Measurements from ENCODE around the gene CCDC28A. TPM values are rescaled to one million over a fixed set of nuclear protein-coding genes. Genes with fewer than 3 reads are reported as not detected.

The CCDC28A gene
- total RNA-seq, 2 experiments from 2014 or later: 11.0 to 20.9 TPM

- Histone ChIP-seq H4K20me1 (ENCODE audit: insufficient read depth, low read length) (no peaks in the 10 kb centered on the region), H3K4me3 (ENCODE audit: low read depth, low read length, poor library complexity, severe bottlenecking) (no peak overlapping the region), H3K79me2 (ENCODE audit: insufficient read depth, low read depth, low read length) (no peaks in the 10 kb centered on the region), H2AFZ (ENCODE audit: low read length) (no peak overlapping the region), H3K9me3 (ENCODE audit: low read length) (no peaks in the 10 kb centered on the region), H3K9me2 (ENCODE audit: insufficient read depth, low read length) (no peaks in the 10 kb centered on the region), H3K4me2 (ENCODE audit: low read length) (no peak overlapping the region), H3K36me3 (ENCODE audit: insufficient read depth, low read length) (peaks cover 11% of the 10 kb centered on the region), H3K4me1 (ENCODE audit: insufficient read depth, low read length, poor library complexity, severe bottlenecking) (no peaks in the 10 kb centered on the region), H3K27ac (ENCODE audit: low read depth, low read length, poor library complexity, severe bottlenecking) (no peak overlapping the region)
- ChIA-PET POLR2A (no interaction called here), CTCF (ENCODE audit: unreplicated experiment) (no interaction called here)
- no peak for DNase-seq (ENCODE audit: low spot score)
- intact Hi-C loops (cut with micrococcal nuclease; ENCODE audit: unreplicated experiment): no loop called here
- TF ChIP-seq CTCF (conservative IDR thresholded peaks at IDR 0.05; ENCODE audit: low read length): no peak
- no peak for TF ChIP-seq EZH2phosphoT487 (IDR thresholded peaks at IDR 0.05; ENCODE audit: borderline replicate concordance, low read depth, low read length)
- no TSS peak for BruUV-seq (replicated peaks)
Measured at GRCh38 chr6:138785980-138786379, 12.4 kb downstream of the CCDC28A start.

GRCh38 chr6:138787138-138787537, 13.6 kb downstream of the CCDC28A start:
- no peak for DNase-seq (ENCODE audit: low spot score)
- no peaks in the 10 kb centered on the region for H3K9me2 ChIP-seq (ENCODE audit: insufficient read depth, low read length)
- no peaks in the 10 kb centered on the region for H3K9me3 ChIP-seq (ENCODE audit: low read length)
- no peak for TF ChIP-seq EZH2phosphoT487 (IDR thresholded peaks at IDR 0.05; ENCODE audit: borderline replicate concordance, low read depth, low read length)
- no peak for TF ChIP-seq CTCF (conservative IDR thresholded peaks at IDR 0.05; ENCODE audit: low read length)
- intact Hi-C loops (cut with micrococcal nuclease; ENCODE audit: unreplicated experiment): no loop called here
- no peaks in the 10 kb centered on the region for H4K20me1 ChIP-seq (ENCODE audit: insufficient read depth, low read length)
- CTCF ChIA-PET (ENCODE audit: unreplicated experiment): no interaction called here
- POLR2A ChIA-PET: no interaction called here
- H3K4me1 ChIP-seq (ENCODE audit: insufficient read depth, low read length, poor library complexity, severe bottlenecking): no peaks in the 10 kb centered on the region
- H3K36me3 ChIP-seq (ENCODE audit: insufficient read depth, low read length): peaks cover 11% of the 10 kb centered on the region
- no peak overlapping the region for H3K27ac ChIP-seq (ENCODE audit: low read depth, low read length, poor library complexity, severe bottlenecking)
- no peaks in the 10 kb centered on the region for H3K79me2 ChIP-seq (ENCODE audit: insufficient read depth, low read depth, low read length)
- BruUV-seq (replicated peaks): no TSS peak
- H3K4me2 ChIP-seq (ENCODE audit: low read length): no peak overlapping the region
- H2AFZ ChIP-seq (ENCODE audit: low read length): no peak overlapping the region
- H3K4me3 ChIP-seq (ENCODE audit: low read depth, low read length, poor library complexity, severe bottlenecking): no peak overlapping the region

- H2AFZ ChIP-seq (ENCODE audit: low read length): no peak within 1 kb of the TSS
- H3K9me2 ChIP-seq (ENCODE audit: insufficient read depth, low read length): no peaks in the 10 kb centered on the region
- POLR2A ChIA-PET: no interaction called here
- intact Hi-C loops (cut with micrococcal nuclease; ENCODE audit: unreplicated experiment): no loop called here
- no peaks in the 10 kb centered on the region for H3K79me2 ChIP-seq (ENCODE audit: insufficient read depth, low read depth, low read length)
- CTCF ChIA-PET (ENCODE audit: unreplicated experiment): no interaction called here
- H3K4me2 ChIP-seq (ENCODE audit: low read length): no peak within 1 kb of the TSS
- BruUV-seq (replicated peaks): no TSS peak
- no peak for DNase-seq (ENCODE audit: low spot score)
- TF ChIP-seq CTCF (conservative IDR thresholded peaks at IDR 0.05; ENCODE audit: low read length) (no peak), EZH2phosphoT487 (IDR thresholded peaks at IDR 0.05; ENCODE audit: borderline replicate concordance, low read depth, low read length) (no peak)
- no peaks in the 10 kb centered on the region for H4K20me1 ChIP-seq (ENCODE audit: insufficient read depth, low read length)
- no peaks in the 10 kb centered on the region for H3K4me1 ChIP-seq (ENCODE audit: insufficient read depth, low read length, poor library complexity, severe bottlenecking)
- H3K9me3 ChIP-seq (ENCODE audit: low read length): no peaks in the 10 kb centered on the region
- no peak within 1 kb of the TSS for H3K27ac ChIP-seq (ENCODE audit: low read depth, low read length, poor library complexity, severe bottlenecking)
- H3K4me3 ChIP-seq (ENCODE audit: low read depth, low read length, poor library complexity, severe bottlenecking): no peak within 1 kb of the TSS
- no peaks in the 10 kb centered on the region for H3K36me3 ChIP-seq (ENCODE audit: insufficient read depth, low read length)
Measured at GRCh38 chr6:138795809-138796603, 22.4 kb downstream of the CCDC28A start, which contains the start of gene ECT2L. TSS of gene ECT2L (plus strand) at chr6:138796087. CDS start at chr6:138813275, 17,188 bp downstream.

All from OCI-LY7 (cell line).